AG10803 (cell line): ENCODE results near the gene SLC13A5.
A peak's percentile ranks its signal among the peaks of the same experiment; 100 is the strongest.

Experiments used
- DNase-seq: peaks from one replicate; pipeline ENCODE4 v3.0.0; 2010; ENCODE audit warnings: low read depth
- H3K4me3 ChIP-seq: 2 replicates; pipeline ENCODE4 v1.5.1; 2011; ENCODE audit warnings: mild to moderate bottlenecking, low read length, control low read depth
- TF ChIP-seq, protein P1 (sequence below): conservative IDR thresholded peaks from 2 replicates; pipeline ENCODE4 v1.5.1; 2011; ENCODE audit warnings: mild to moderate bottlenecking, low read length, control low read depth, inconsistent platforms

SLC13A5 gene

DNA sequence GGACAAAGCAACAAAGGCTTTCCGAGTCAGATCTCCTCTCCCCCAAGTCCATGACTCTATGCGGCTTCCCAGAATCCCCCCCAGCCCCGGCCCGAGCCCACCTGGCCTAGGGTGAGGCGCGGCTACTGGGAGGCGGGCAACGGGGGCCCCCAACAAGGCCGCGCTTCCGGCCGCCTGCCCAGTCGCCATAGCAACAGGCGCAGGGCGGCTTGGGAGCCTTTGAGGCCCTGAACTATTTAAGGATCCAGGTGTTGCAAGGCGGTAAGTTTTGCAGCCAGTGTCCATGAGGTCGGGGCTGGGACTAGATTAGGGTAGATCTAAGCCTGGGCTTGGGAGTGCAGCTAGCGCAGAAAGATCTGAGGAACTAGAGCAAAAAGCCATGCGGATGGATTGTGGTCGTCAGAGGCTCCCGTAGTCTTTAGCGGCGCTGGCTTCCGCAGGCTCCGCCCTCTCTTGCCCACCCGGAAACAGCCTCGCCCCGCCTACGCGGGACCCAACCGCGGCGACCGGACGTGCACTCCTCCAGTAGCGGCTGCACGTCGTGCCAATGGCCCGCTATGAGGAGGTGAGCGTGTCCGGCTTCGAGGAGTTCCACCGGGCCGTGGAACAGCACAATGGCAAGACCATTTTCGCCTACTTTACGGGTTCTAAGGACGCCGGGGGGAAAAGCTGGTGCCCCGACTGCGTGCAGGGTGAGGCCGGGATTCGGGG is 72.5 kb downstream of the SLC13A5 start, which contains the start of the genes KIAA0753 and TXNDC17:
TSS of gene KIAA0753 (minus strand) at position 176 of the 711 bp plus-strand sequence. CDS start 5,608 bp downstream, outside the sequence.
TSS of gene TXNDC17 (plus strand) at position 525 of the 711 bp plus-strand sequence. CDS start at position 548, 23 bp downstream.
- TF ChIP-seq, protein P1, sequence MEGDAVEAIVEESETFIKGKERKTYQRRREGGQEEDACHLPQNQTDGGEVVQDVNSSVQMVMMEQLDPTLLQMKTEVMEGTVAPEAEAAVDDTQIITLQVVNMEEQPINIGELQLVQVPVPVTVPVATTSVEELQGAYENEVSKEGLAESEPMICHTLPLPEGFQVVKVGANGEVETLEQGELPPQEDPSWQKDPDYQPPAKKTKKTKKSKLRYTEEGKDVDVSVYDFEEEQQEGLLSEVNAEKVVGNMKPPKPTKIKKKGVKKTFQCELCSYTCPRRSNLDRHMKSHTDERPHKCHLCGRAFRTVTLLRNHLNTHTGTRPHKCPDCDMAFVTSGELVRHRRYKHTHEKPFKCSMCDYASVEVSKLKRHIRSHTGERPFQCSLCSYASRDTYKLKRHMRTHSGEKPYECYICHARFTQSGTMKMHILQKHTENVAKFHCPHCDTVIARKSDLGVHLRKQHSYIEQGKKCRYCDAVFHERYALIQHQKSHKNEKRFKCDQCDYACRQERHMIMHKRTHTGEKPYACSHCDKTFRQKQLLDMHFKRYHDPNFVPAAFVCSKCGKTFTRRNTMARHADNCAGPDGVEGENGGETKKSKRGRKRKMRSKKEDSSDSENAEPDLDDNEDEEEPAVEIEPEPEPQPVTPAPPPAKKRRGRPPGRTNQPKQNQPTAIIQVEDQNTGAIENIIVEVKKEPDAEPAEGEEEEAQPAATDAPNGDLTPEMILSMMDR = no peak
- H3K4me3 ChIP-seq = peak within 1 kb of the TSS; percentile 97
- peak; percentile 92 for DNase-seq

- peak; percentile 48 for DNase-seq
- TF ChIP-seq, protein P1 = no peak
- H3K4me3 ChIP-seq = peak overlapping the region; percentile 97
Observed at GRCh38 chr17:6639586-6640535, 73.3 kb downstream of the SLC13A5 start.

- peak overlapping the region; percentile 97 for H3K4me3 ChIP-seq
- TF ChIP-seq, protein P1 = no peak
- DNase-seq = no peak
Observed at GRCh38 chr17:6639014-6639585, 74.1 kb downstream of the SLC13A5 start.

DNA sequence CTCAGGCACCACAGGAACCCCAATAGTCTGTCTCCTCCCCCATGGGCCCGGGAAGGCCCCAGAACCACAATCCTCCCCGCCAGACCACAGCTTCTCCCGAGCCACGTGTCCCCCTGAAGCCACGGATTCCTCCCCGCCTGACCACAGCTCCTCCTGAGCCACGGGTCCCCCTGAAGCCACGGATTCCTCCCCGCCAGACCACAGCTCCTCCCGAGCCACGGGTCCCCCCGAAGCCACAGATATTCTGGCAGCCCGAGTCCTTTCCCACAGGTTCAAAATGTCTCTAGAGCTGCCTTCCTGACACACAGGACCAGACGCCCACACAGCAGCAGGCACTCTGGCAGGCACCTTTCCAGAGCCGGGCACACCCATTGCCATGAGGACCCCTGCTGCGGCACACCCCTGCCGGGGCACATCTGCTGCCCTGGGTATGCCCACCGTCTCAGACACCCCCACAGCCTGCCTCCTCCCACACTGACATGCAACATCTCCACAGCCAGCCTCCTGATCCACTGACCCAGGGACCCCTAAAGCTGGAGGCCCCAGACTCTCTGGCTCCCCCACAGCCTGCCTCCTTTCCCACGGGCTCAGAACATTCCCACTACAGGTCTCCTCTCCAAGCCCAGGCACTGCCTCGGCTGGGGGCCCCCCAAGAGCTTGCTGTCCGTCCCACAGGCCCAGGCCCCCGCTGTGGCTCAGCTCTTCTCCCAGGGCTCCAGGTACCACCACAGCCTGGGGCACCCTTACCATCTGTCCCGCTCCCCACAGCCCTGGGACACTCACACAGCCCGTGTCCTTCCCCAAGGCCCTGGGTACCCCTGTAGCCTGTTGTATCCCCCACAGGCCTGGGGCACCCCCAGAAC is 74.9 kb downstream of the SLC13A5 start:
- no peak for DNase-seq
- H3K4me3 ChIP-seq = no peak overlapping the region; the same call in 1 of the 2 replicates

DNA sequence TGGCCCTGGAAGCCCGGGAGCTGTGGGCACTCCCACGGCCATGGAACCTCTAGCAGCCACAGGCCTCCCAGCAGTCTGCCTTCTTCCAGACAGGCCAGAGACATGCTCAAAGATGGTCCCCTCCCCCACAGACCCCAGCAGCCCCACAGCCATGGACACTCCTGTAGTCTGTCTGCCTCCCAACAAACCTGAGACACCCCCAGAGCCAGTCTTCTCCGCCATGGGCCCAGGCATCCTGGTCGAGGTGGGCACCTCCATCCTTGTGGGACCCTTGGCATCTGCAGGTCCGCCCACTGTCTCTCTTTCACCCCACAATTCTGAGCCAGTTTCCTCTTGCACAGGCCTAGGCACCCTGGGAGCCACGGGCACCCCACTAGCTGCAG is 75.7 kb downstream of the SLC13A5 start:
- no peak for DNase-seq
- TF ChIP-seq, protein P1 = no peak
- H3K4me3 ChIP-seq = no peak overlapping the region

More for the DNA sequence above, 74.9 kb downstream of the SLC13A5 start:
- TF ChIP-seq, protein P1 = no peak
